Fibroblast of skin of scalp (primary cell): ENCODE data around the gene SPIRE2.

Source experiments
- DNase-seq: peaks from one replicate; pipeline ENCODE4 v3.0.0-alpha.2; 2013

The SPIRE2 gene

GRCh38 chr16:89837014-89837546 is 8.8 kb downstream of the SPIRE2 start:
- no peak for DNase-seq

GRCh38 chr16:89841275-89841674 is 13.0 kb downstream of the SPIRE2 start:
- no peak for DNase-seq

- DNase-seq: peak; percentile 83
Measured at GRCh38 chr16:89842471-89843408, 14.5 kb downstream of the SPIRE2 start.

- DNase-seq: no peak
Measured at GRCh38 chr16:89843409-89844350, 15.4 kb downstream of the SPIRE2 start.

- no peak for DNase-seq
Measured at GRCh38 chr16:89844739-89845339, 16.6 kb downstream of the SPIRE2 start.

GRCh38 chr16:89845417-89845816 is 17.1 kb downstream of the SPIRE2 start:
- no peak for DNase-seq

- no peak for DNase-seq
Measured at GRCh38 chr16:89847051-89847939, 19.0 kb downstream of the SPIRE2 start.

GRCh38 chr16:89847940-89848297 is 19.6 kb downstream of the SPIRE2 start:
- DNase-seq: no peak

- DNase-seq: no peak
Measured at GRCh38 chr16:89848974-89849373, 20.7 kb downstream of the SPIRE2 start.

GRCh38 chr16:89853306-89853993 is 25.2 kb downstream of the SPIRE2 start:
- no peak for DNase-seq

GRCh38 chr16:89855301-89855945 is 27.1 kb downstream of the SPIRE2 start:
- no peak for DNase-seq

GRCh38 chr16:89855986-89856385 is 27.7 kb downstream of the SPIRE2 start:
- no peak for DNase-seq

GRCh38 chr16:89858973-89859614 is 30.8 kb downstream of the SPIRE2 start:
- no peak for DNase-seq

- DNase-seq: no peak
Measured at GRCh38 chr16:89859615-89860007, 31.3 kb downstream of the SPIRE2 start.

- DNase-seq: peak; percentile 39
Measured at GRCh38 chr16:89860747-89861304, 32.6 kb downstream of the SPIRE2 start.

GRCh38 chr16:89861648-89862047 is 33.4 kb downstream of the SPIRE2 start:
- no peak for DNase-seq

- no peak for DNase-seq
Measured at GRCh38 chr16:89862732-89863131, 34.5 kb downstream of the SPIRE2 start.

- DNase-seq: peak; percentile 20
Measured at GRCh38 chr16:89863741-89864526, 35.7 kb downstream of the SPIRE2 start.

- DNase-seq: no peak
Measured at GRCh38 chr16:89864527-89864820, 36.2 kb downstream of the SPIRE2 start.
